Mesothelial cell of epicardium (in vitro differentiated cells): ENCODE measurements around the gene TSLP. TPM values are rescaled to one million over a fixed set of nuclear protein-coding genes. Genes with fewer than 3 reads are reported as not detected.

Experiments
- DNase-seq, 2 experiments: peaks; one replicate each; pipeline ENCODE4 v3.0.0; 2021; ENCODE audit warnings: low spot score in 2 of 2; ENCODE audit not compliant: unreplicated experiment in 2 of 2
- H3K27ac Mint-ChIP-seq: 2 replicates; pipeline ENCODE4 v1.8.0; 2021; ENCODE audit warnings: mixed read lengths
- H3K27me3 Mint-ChIP-seq: 2 replicates; pipeline ENCODE4 v1.8.0; 2021; ENCODE audit warnings: low read depth, mixed read lengths
- H3K36me3 Mint-ChIP-seq: 2 replicates; pipeline ENCODE4 v1.8.0; 2021; ENCODE audit warnings: mixed read lengths
- H3K4me1 Mint-ChIP-seq: 2 replicates; pipeline ENCODE4 v1.8.0; 2021; ENCODE audit warnings: mixed read lengths
- H3K4me3 Mint-ChIP-seq: 2 replicates; pipeline ENCODE4 v1.8.0; 2021; ENCODE audit warnings: mild to moderate bottlenecking, moderate library complexity, mixed read lengths
- H3K9me3 Mint-ChIP-seq: 2 replicates; pipeline ENCODE4 v1.8.0; 2021; ENCODE audit warnings: mixed read lengths
- total RNA-seq: library from RNA; stranded (reverse); gene quantifications from 3 replicates; pipeline ENCODE4 v1.2.1, GENCODE V29; 2021
- TF ChIP-seq, protein P1 (sequence below): fragments of 200-600 bp; sonication (generic); IDR thresholded peaks from one replicate; pipeline ENCODE4 v1.5.0; 2021; ENCODE audit warnings: antibody characterized with exemption; ENCODE audit not compliant: unreplicated experiment

The TSLP gene
- total RNA-seq, 1 donor from 2014 or later = 0.42 TPM

DNA sequence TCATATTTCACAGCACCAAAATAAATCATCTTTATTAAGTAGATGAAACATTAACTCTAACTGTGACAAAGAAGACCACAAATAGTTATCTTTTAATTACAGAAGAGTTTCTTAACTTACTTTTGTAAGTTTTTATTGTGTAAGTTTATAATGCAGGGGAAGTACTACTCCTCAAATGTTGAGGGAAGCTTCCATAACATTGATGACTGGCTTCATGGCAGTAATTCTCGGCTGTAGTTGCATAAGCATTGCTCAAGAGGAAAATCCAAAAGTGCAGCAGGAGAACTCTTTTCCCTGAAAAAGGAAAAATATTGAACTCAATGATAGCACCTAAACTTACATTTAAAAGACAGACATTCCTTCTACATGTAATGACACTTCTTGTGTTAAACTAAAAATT is 4.6 kb downstream of the TSLP start:
- no peak overlapping the region for H3K4me3 Mint-ChIP-seq

DNA sequence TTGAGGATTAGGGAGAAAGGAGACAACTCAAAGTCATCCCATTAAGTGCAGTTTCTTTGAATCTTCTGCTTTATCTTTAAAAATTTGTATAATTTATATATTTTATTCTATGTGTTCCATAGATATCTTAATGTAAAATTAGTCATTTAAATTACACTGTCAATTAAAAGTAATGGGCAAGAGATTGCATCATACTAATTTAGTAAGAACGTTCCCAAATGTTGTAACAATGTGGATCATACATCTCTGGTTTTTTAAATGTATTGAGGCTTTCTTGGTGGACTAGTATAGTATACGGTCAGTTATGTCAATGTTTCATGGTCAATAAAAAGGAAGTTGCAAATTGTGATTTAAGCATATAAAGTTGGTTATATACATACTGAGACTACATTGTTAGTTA is 6.2 kb downstream of the TSLP start:
- TF ChIP-seq, protein P1, sequence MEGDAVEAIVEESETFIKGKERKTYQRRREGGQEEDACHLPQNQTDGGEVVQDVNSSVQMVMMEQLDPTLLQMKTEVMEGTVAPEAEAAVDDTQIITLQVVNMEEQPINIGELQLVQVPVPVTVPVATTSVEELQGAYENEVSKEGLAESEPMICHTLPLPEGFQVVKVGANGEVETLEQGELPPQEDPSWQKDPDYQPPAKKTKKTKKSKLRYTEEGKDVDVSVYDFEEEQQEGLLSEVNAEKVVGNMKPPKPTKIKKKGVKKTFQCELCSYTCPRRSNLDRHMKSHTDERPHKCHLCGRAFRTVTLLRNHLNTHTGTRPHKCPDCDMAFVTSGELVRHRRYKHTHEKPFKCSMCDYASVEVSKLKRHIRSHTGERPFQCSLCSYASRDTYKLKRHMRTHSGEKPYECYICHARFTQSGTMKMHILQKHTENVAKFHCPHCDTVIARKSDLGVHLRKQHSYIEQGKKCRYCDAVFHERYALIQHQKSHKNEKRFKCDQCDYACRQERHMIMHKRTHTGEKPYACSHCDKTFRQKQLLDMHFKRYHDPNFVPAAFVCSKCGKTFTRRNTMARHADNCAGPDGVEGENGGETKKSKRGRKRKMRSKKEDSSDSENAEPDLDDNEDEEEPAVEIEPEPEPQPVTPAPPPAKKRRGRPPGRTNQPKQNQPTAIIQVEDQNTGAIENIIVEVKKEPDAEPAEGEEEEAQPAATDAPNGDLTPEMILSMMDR = no peak
- H3K27me3 Mint-ChIP-seq = peaks cover 80% of the 10 kb centered on the region

More for the DNA sequence above, 4.6 kb downstream of the TSLP start:
- Mint-ChIP-seq H3K27ac (no peak overlapping the region), H3K27me3 (peaks cover 81% of the 10 kb centered on the region), H3K36me3 (no peaks in the 10 kb centered on the region), H3K9me3 (no peaks in the 10 kb centered on the region), H3K4me1 (peaks cover 10% of the 10 kb centered on the region)
- DNase-seq = no peak
- TF ChIP-seq, protein P1 = no peak

DNA sequence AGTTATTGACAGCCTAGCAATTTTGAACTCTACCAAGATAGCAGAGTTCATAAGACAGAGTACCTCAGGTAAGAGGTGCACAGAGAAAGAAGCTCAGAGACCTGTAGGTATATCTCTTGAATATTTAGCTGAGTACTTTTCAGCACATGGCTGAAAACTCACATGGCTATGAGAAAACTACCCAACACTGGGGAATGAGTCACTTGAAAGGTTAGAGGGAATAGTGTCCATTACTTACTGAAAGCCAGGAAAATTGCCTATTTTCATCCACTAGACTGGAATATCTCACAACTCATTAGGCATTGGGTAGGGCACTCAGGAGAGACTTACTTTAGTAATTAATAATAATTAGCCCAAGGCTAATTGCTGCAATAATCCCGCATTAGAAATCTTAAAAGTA is 8.3 kb downstream of the TSLP start:
- no peak for DNase-seq
- H3K27ac Mint-ChIP-seq = no peak overlapping the region
- no peak overlapping the region for H3K4me3 Mint-ChIP-seq
- TF ChIP-seq, protein P1 = no peak
- no peaks in the 10 kb centered on the region for H3K4me1 Mint-ChIP-seq
- H3K9me3 Mint-ChIP-seq = no peaks in the 10 kb centered on the region
- no peaks in the 10 kb centered on the region for H3K36me3 Mint-ChIP-seq
- peaks cover 73% of the 10 kb centered on the region for H3K27me3 Mint-ChIP-seq

More for the DNA sequence above, 6.2 kb downstream of the TSLP start:
- H3K4me3 Mint-ChIP-seq = no peak overlapping the region
- no peak for DNase-seq
- H3K27ac Mint-ChIP-seq = no peak overlapping the region
- peaks cover 9% of the 10 kb centered on the region for H3K4me1 Mint-ChIP-seq
- H3K36me3 Mint-ChIP-seq = no peaks in the 10 kb centered on the region
- H3K9me3 Mint-ChIP-seq = no peaks in the 10 kb centered on the region

DNA sequence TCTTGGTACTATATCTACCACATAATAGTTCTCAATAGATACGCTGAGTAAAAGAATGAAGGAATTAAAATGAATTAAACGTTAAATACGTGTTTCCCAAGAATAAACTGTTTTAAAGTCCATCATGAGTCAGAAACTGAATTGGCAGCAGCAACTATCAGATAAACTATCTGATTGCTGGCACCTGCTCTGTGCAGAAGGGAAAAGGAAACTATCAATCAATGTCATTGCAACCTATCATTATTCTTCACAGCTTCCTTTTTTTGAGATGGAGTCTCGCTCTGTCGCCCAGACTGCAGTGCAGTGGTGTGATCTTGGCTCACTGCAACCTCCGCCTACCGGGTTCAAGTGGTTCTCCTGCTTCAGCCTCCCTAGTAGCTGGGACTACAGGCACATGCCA is 11.8 kb downstream of the TSLP start:
- Mint-ChIP-seq H3K4me1 (no peaks in the 10 kb centered on the region), H3K27ac (no peak overlapping the region), H3K4me3 (no peak overlapping the region), H3K36me3 (no peaks in the 10 kb centered on the region), H3K9me3 (no peaks in the 10 kb centered on the region), H3K27me3 (peaks cover 51% of the 10 kb centered on the region)
- no peak for DNase-seq
- TF ChIP-seq, protein P1 = no peak

DNA sequence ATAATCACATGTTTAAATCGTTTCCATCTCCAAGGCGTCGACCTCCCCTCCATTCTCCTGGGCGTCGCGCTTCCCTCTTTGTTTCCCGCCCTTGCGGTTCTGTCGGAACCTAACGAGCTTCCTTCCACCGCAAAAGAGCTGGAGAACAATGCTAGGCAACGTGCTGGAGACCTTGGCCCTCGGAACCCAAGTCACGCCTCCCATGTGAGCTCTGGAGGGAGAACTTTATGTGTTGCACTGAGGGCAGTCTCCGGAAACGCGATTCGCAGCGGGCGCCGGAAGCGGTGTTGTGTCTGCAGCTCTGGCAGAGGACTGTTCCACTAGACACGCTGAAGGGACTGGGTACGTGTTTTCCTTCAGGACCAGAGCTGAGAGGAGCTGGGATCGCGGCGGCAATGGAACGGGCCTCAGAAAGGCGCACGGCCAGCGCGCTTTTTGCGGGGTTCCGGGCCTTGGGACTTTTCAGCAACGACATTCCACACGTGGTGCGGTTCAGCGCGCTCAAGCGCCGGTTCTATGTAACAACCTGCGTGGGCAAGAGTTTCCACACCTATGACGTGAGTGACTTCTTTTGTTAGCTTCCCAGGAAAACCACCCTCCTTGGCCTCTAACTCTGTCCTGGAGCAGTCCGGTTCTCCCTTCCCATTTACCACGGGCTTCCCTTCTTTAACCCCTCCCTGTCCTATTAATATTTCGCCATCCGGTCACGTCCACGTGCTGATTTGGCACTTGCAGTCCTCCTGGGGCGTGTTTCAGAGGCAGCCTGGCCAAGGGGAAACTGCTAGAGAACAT is 20.7 kb downstream of the TSLP start, which contains the start of gene WDR36:
TSS of gene WDR36 (plus strand) at position 287 of the 792 bp plus-strand sequence. CDS start at position 396, 109 bp downstream.
- H3K27me3 Mint-ChIP-seq = peaks cover 7% of the 10 kb centered on the region

More for the DNA sequence above, 20.7 kb downstream of the TSLP start, which contains the start of gene WDR36:
- Mint-ChIP-seq H3K36me3 (peaks cover 10% of the 10 kb centered on the region), H3K9me3 (peaks cover 10% of the 10 kb centered on the region), H3K4me3 (peak within 1 kb of the TSS; percentile 97), H3K27ac (peak within 1 kb of the TSS; percentile 91), H3K4me1 (peaks cover 24% of the 10 kb centered on the region)
- TF ChIP-seq, protein P1 = no peak
- DNase-seq = peak; percentile 62 to 89
